GM12878 (cell line): ENCODE measurements around the gene RALGAPA2. TPM values are rescaled to one million over a fixed set of nuclear protein-coding genes. Genes with fewer than 3 reads are reported as not detected.

Experiments used
- ATAC-seq: fragments of 200-7000 bp; cut with Tn5 transposase; 3 replicates; pipeline ENCODE4 v1.9.1; 2020; ENCODE audit warnings: mild to moderate bottlenecking, moderate library complexity
- BruUV-seq: library from RNA; stranded (reverse); fragments of 400-500 nt; replicated peaks from 2 replicates; lab custom pipeline; 2021; lab: Mats Ljungman, UMichigan
- CTCF ChIA-PET: fragments of 300-600 bp; sonication (Branson Sonifier 250); formaldehyde crosslinking; extraction: SDS; loops from one replicate; lab custom pipeline; 2021; ENCODE audit warnings: inconsistent platforms; lab: Yijun Ruan, JAX
- POLR2A ChIA-PET: fragments of 350-600 bp; formaldehyde crosslinking; extraction: SDS; loops from one replicate; lab custom pipeline; 2021; ENCODE audit warnings: inconsistent platforms; lab: Charles Lee
- RAD21 ChIA-PET: fragments of 300-600 bp; sonication (Branson Sonifier 250); formaldehyde crosslinking; loops from one replicate; lab custom pipeline; 2023; ENCODE audit warnings: antibody characterized with exemption; ENCODE audit not compliant: unreplicated experiment; lab: Charles Lee
- SMC1A ChIA-PET: fragments of 300-600 bp; sonication (Branson Sonifier 250); formaldehyde crosslinking; loops from one replicate; lab custom pipeline; 2023; ENCODE audit not compliant: unreplicated experiment, uncharacterized antibody; lab: Charles Lee
- DNase-seq: peaks from one replicate; pipeline ENCODE4 v3.0.0-alpha.2; 2011; ENCODE audit warnings: low read depth, low spot score
- FAIRE-seq: peaks from 3 replicates; lab custom pipeline; 2011; peaks lifted over from hg19 to GRCh38; lab: Jason Lieb, UNC
- H2AFZ ChIP-seq: 2 replicates; pipeline ENCODE4 v1.6.0; 2011; ENCODE audit warnings: low read depth, low read length, control low read depth; ENCODE audit not compliant: control insufficient read depth
- H3K27ac ChIP-seq: 2 replicates; pipeline ENCODE4 v1.5.1; 2011; ENCODE audit warnings: control low read depth; ENCODE audit not compliant: control insufficient read depth, insufficient read depth
- H3K27me3 ChIP-seq, 2 experiments: replicated peaks in 1 of 2; 2 replicates each; pipeline versions ENCODE4 v1.6.0 to v1.6.1; 2011; ENCODE audit warnings: low read length in 1 of 2; ENCODE audit not compliant: control insufficient read depth in 2 of 2, insufficient read depth in 2 of 2
- H3K36me3 ChIP-seq, 2 experiments: 2 replicates each; pipeline ENCODE4 v1.5.1; 2011; ENCODE audit warnings: low read length in 1 of 2; ENCODE audit not compliant: control insufficient read depth in 2 of 2, insufficient read depth in 2 of 2
- H3K4me1 ChIP-seq: 2 replicates; pipeline ENCODE4 v1.6.1; 2011; ENCODE audit warnings: mild to moderate bottlenecking, low read length, moderate library complexity, mixed read lengths; ENCODE audit not compliant: control insufficient read depth, insufficient read depth
- H3K4me2 ChIP-seq: 2 replicates; pipeline ENCODE4 v1.6.0; 2011; ENCODE audit warnings: control low read depth; ENCODE audit not compliant: control insufficient read depth, insufficient read depth
- H3K4me3 ChIP-seq: fragments of 200-600 bp; sonication (generic); 2 replicates; pipeline ENCODE4 v1.5.1; 2016
- H3K79me2 ChIP-seq: 2 replicates; pipeline ENCODE4 v1.6.0; 2011; ENCODE audit warnings: low read length; ENCODE audit not compliant: control insufficient read depth, insufficient read depth
- H3K9ac ChIP-seq: 2 replicates; pipeline ENCODE4 v1.8.0; 2011; ENCODE audit warnings: low read length, control low read depth, mixed read lengths; ENCODE audit not compliant: control insufficient read depth, insufficient read depth
- H3K9me3 ChIP-seq: replicated peaks from 3 replicates; pipeline ENCODE4 v1.5.1; 2011; ENCODE audit warnings: mild to moderate bottlenecking, low read length; ENCODE audit not compliant: control insufficient read depth, insufficient read depth
- H4K20me1 ChIP-seq: 2 replicates; pipeline ENCODE4 v1.6.0; 2011; ENCODE audit not compliant: control insufficient read depth, insufficient read depth
- ATF3 ChIP-seq: IDR thresholded peaks from 2 replicates; pipeline ENCODE4 v1.6.1; 2011; ENCODE audit warnings: low read depth, mild to moderate bottlenecking, low read length, moderate library complexity, borderline replicate concordance; ENCODE audit errors: extremely low read depth
- BCL3 ChIP-seq: IDR thresholded peaks from 2 replicates; pipeline ENCODE4 v1.6.1; 2011; ENCODE audit warnings: borderline replicate concordance, low read depth, mild to moderate bottlenecking, moderate library complexity, low read length; ENCODE audit not compliant: insufficient read depth, poor library complexity, severe bottlenecking
- BCLAF1 ChIP-seq: fragments of 450-650 bp; IDR thresholded peaks from 2 replicates; pipeline ENCODE4 v1.6.1; 2017; ENCODE audit warnings: antibody characterized with exemption, mild to moderate bottlenecking, moderate library complexity
- BHLHE40 ChIP-seq, 2 experiments: fragments of 450-650 bp in 1 of 2; IDR thresholded peaks; 2 replicates each; pipeline ENCODE4 v1.6.1; 2011 to 2017; ENCODE audit warnings: low read depth in 2 of 2, borderline replicate concordance in 1 of 2, improper control_type of control experiment in 1 of 2, low read length in 1 of 2, mild to moderate bottlenecking in 1 of 2
- BMI1 ChIP-seq: fragments of 450-650 bp; IDR thresholded peaks from 2 replicates; pipeline ENCODE4 v1.6.1; 2016; ENCODE audit warnings: mild to moderate bottlenecking, moderate library complexity, borderline replicate concordance
- EED ChIP-seq: sonication (generic); IDR thresholded peaks from 2 replicates; pipeline ENCODE4 v1.6.1; 2016; ENCODE audit warnings: antibody characterized with exemption, low read depth
- EGR1 ChIP-seq, 2 experiments: IDR thresholded peaks; 1 replicate in 1 of 2; 2 replicates in 1 of 2; pipeline ENCODE4 v1.6.1; 2011 to 2012; ENCODE audit warnings: low read depth in 2 of 2, low read length in 2 of 2, borderline replicate concordance in 1 of 2, mild to moderate bottlenecking in 1 of 2, moderate library complexity in 1 of 2
- ETV6 ChIP-seq, 2 experiments: fragments of 450-650 bp in 1 of 2; IDR thresholded peaks in 1 of 2; conservative IDR thresholded peaks in 1 of 2; 2 replicates each; pipeline ENCODE4 v1.6.1; 2014; ENCODE audit warnings: antibody characterized with exemption in 1 of 2, borderline replicate concordance in 1 of 2, low read depth in 1 of 2, mild to moderate bottlenecking in 1 of 2, moderate library complexity in 1 of 2
- HDAC2 ChIP-seq: fragments of 200-600 bp; sonication (generic); IDR thresholded peaks from 2 replicates; pipeline ENCODE4 v1.6.1; 2017
- NBN ChIP-seq: fragments of 450-650 bp; IDR thresholded peaks from 2 replicates; pipeline ENCODE4 v1.6.1; 2016
- NR2C2 ChIP-seq: IDR thresholded peaks from 2 replicates; pipeline ENCODE4 v1.6.1; 2011; ENCODE audit warnings: borderline replicate concordance, low read depth; ENCODE audit not compliant: control insufficient read depth, insufficient read length
- NR2F1 ChIP-seq: fragments of 450-650 bp; conservative IDR thresholded peaks from 2 replicates; pipeline ENCODE4 v1.6.1; 2017; ENCODE audit warnings: mild to moderate bottlenecking
- REST ChIP-seq: IDR thresholded peaks from 2 replicates; pipeline ENCODE4 v1.6.1; 2012; ENCODE audit warnings: mild to moderate bottlenecking, low read depth, low read length
- RFX5 ChIP-seq: IDR thresholded peaks from 2 replicates; pipeline ENCODE4 v1.6.1; 2011; ENCODE audit warnings: low read depth, low read length, improper control_type of control experiment
- SMAD1 ChIP-seq: fragments of 450-650 bp; IDR thresholded peaks from 2 replicates; pipeline ENCODE4 v1.6.1; 2018; ENCODE audit warnings: mild to moderate bottlenecking, low read depth; ENCODE audit not compliant: partially characterized antibody
- WGBS: methylation state at CpG from one replicate; pipeline ENCODE4 v1.1.6; 2016; ENCODE audit warnings: low lambda C conversion rate; ENCODE audit not compliant: insufficient replicate concordance, insufficient coverage; ENCODE audit errors: missing lambda C conversion rate; 5-methylcytosine and 5-hydroxymethylcytosine counted together
- in situ Hi-C: fragments of 300-500 bp; cut with MboI; formaldehyde crosslinking; loops from 9 replicates; pipeline ENCODE4 v1.14.3; 2018; ENCODE audit warnings: mixed read lengths
- intact Hi-C: fragments of 100-400 bp; cut with micrococcal nuclease; formaldehyde crosslinking; loops from one replicate; pipeline ENCODE4 v1.14.2; 2022; ENCODE audit not compliant: unreplicated experiment
- polyA plus RNA-seq, 11 experiments: library from polyadenylated mRNA; depleted of rRNA in 4 of 11; unstranded in 6 of 11; stranded (reverse) in 5 of 11; fragments of >200 nt; fragmentation: Nextera tagmentation in 4 of 11; fragmentation: Illumina TruSeq in 1 of 11; extraction: Ambion mirVana in 4 of 11; extraction: Trizol in 1 of 11; gene quantifications; 1 replicate in 1 of 11; 2 replicates in 10 of 11; pipeline versions ENCODE4 v1.2.1 to v1.2.3, GENCODE V29; 2011 to 2016; ENCODE audit warnings: inconsistent platforms in 2 of 11, missing spikeins in 2 of 11, low read depth in 1 of 11
- total RNA-seq, 4 experiments: library from RNA; depleted of rRNA in 3 of 4; stranded (reverse); fragments of >200 nt in 3 of 4; fragmentation: Illumina TruSeq in 1 of 4; extraction: Trizol in 1 of 4; gene quantifications; 2 replicates each; pipeline versions ENCODE4 v1.2.1 to v1.2.3, GENCODE V29; 2013 to 2021

Gene RALGAPA2
- total and polyA plus RNA-seq, 10 of the 15 experiments (the other 5 are each of a cell fraction or from before 2014, with no cell fraction given), result 2.9 to 29.4 (median 19.6) TPM

- Histone ChIP-seq H3K4me2 (no peak overlapping the region), H3K79me2 (no peaks in the 10 kb centered on the region), H3K9ac (no peak overlapping the region), H3K27me3 (no peaks in the 10 kb centered on the region), H4K20me1 (no peaks in the 10 kb centered on the region), H3K36me3 (no peaks in the 10 kb centered on the region), H3K9me3 (no peaks in the 10 kb centered on the region), H2AFZ (no peak overlapping the region), H3K4me3 (no peak overlapping the region), H3K27ac (no peak overlapping the region), H3K4me1 (no peaks in the 10 kb centered on the region)
- in situ Hi-C loops (no loop called here), intact Hi-C loops (loop anchor here (2.0 kb wide), 1 partner anchor 19 kb away; no protein-coding TSS in a partner anchor)
- CTCF ChIA-PET, result no interaction called here
- BruUV-seq, result no TSS peak
- no peak for FAIRE-seq
- ATAC-seq, result no peak
- WGBS, result 84% methylated on average over 17 of the region's 17 CpGs
- SMC1A ChIA-PET, result interaction anchor here (0.6 kb wide), 1 partner anchor 317 kb away, joined by 3 read pairs; no protein-coding TSS in a partner anchor
- POLR2A ChIA-PET, result no interaction called here
- DNase-seq, result no peak
- RAD21 ChIA-PET, result interaction anchor here (0.8 kb wide), 1 partner anchor 11 kb away, joined by 3 read pairs; no protein-coding TSS in a partner anchor
- TF ChIP-seq BCLAF1 (no peak), BMI1 (no peak), NBN (no peak), BHLHE40 (IDR thresholded peaks at IDR 0.05; ENCODE audit: borderline replicate concordance in 1 of 2, low read depth in 2 of 2, low read length in 1 of 2) (no peak), EGR1 (IDR thresholded peaks at IDR 0.05; ENCODE audit: borderline replicate concordance in 1 of 2, low read depth in 2 of 2, low read length in 2 of 2) (no peak), BCL3 (no peak), SMAD1 (no peak), NR2F1 (no peak), ETV6 (conservative IDR thresholded peaks at IDR 0.05 in 1 of 2, IDR thresholded peaks at IDR 0.05 in 1 of 2; ENCODE audit: borderline replicate concordance in 1 of 2, low read depth in 1 of 2) (no peak), HDAC2 (no peak), ATF3 (no peak), RFX5 (no peak), NR2C2 (no peak), EED (no peak), REST (no peak)
Observed at GRCh38 chr20:20411836-20412235, 300.6 kb downstream of the RALGAPA2 start.
